SK-N-SH (cell line): ENCODE results near the gene PTPN23. TPM values are rescaled to one million over a fixed set of nuclear protein-coding genes. Genes with fewer than 3 reads are reported as not detected.

Experiments
- CTCF ChIA-PET: fragments of 300-600, 350-600 bp; formaldehyde crosslinking; extraction: SDS; loops from one replicate; lab custom pipeline; 2021; lab: Yijun Ruan, JAX
- POLR2A ChIA-PET: fragments of 350-600 bp; sonication (Branson Sonifier 250); formaldehyde crosslinking; extraction: SDS; loops from one replicate; lab custom pipeline; 2020; ENCODE audit warnings: antibody characterized with exemption, inconsistent platforms; lab: Yijun Ruan, JAX
- DNase-seq: peaks from one replicate; pipeline ENCODE4 v3.0.0; 2012
- H2AFZ ChIP-seq: fragments of 200-600 bp; sonication (generic); 2 replicates; pipeline ENCODE4 v1.8.1; 2016; ENCODE audit warnings: antibody characterized with exemption, mild to moderate bottlenecking, low read depth
- H3F3A ChIP-seq: fragments of 200-600 bp; sonication (generic); replicated peaks from 2 replicates; pipeline ENCODE3; 2016; ENCODE audit warnings: antibody characterized with exemption, mild to moderate bottlenecking; ENCODE audit not compliant: insufficient read depth
- H3K27ac ChIP-seq, 2 experiments: fragments of 200-500 bp in 1 of 2; fragments of 200-600 bp in 1 of 2; sonication (Bioruptor generic) in 1 of 2; sonication (generic), shearing (Covaris generic) in 1 of 2; 2 replicates each; pipeline versions ENCODE4 v1.5.1 to v1.6.1; 2014 to 2016; ENCODE audit warnings: low read depth in 2 of 2, inconsistent platforms in 1 of 2, low read length in 1 of 2, mild to moderate bottlenecking in 1 of 2, mixed read lengths in 1 of 2
- H3K27me3 ChIP-seq: fragments of 200-600 bp; sonication (generic), shearing (Covaris generic); 2 replicates; pipeline ENCODE4 v1.6.1; 2016; ENCODE audit warnings: mixed run types; ENCODE audit not compliant: insufficient read depth
- H3K36me3 ChIP-seq, 2 experiments: fragments of 200-500 bp in 1 of 2; fragments of 200-600 bp in 1 of 2; sonication (Bioruptor generic) in 1 of 2; sonication (generic) in 1 of 2; replicated peaks in 1 of 2; 2 replicates each; pipeline versions ENCODE3 to v1.5.1; 2014 to 2016; ENCODE audit warnings: low read length in 1 of 2, mild to moderate bottlenecking in 1 of 2; ENCODE audit not compliant: insufficient read depth in 2 of 2, control insufficient read depth in 1 of 2
- H3K4me1 ChIP-seq, 2 experiments: fragments of 200-500 bp in 1 of 2; fragments of 200-600 bp in 1 of 2; sonication (Bioruptor generic) in 1 of 2; sonication (generic), shearing (Covaris generic) in 1 of 2; 2 replicates each; pipeline versions ENCODE4 v1.5.1 to v1.6.1; 2014 to 2016; ENCODE audit warnings: low read depth in 1 of 2, low read length in 1 of 2, mixed run types in 1 of 2; ENCODE audit not compliant: insufficient read depth in 2 of 2, control insufficient read depth in 1 of 2
- H3K4me2 ChIP-seq: fragments of 200-600 bp; sonication (generic), shearing (Covaris generic); 2 replicates; pipeline ENCODE4 v1.6.1; 2017; ENCODE audit warnings: mixed run types
- H3K4me3 ChIP-seq, 2 experiments: fragments of 200-500 bp in 1 of 2; fragments of 200-600 bp in 1 of 2; sonication (Bioruptor generic) in 1 of 2; sonication (generic), shearing (Covaris generic) in 1 of 2; 2 replicates each; pipeline versions ENCODE4 v1.5.1 to v1.8.1; 2014 to 2016; ENCODE audit warnings: low read depth in 2 of 2, inconsistent platforms in 1 of 2, low read length in 1 of 2, mild to moderate bottlenecking in 1 of 2, mixed read lengths in 1 of 2, moderate library complexity in 1 of 2
- H3K79me2 ChIP-seq: fragments of 200-600 bp; sonication (generic); 2 replicates; pipeline ENCODE4 v1.8.1; 2017; ENCODE audit warnings: mild to moderate bottlenecking; ENCODE audit not compliant: insufficient read depth
- H3K9ac ChIP-seq: fragments of 200-600 bp; sonication (generic); 2 replicates; pipeline ENCODE4 v1.6.1; 2017; ENCODE audit warnings: mixed run types
- H3K9me2 ChIP-seq: fragments of 200-600 bp; sonication (generic); 2 replicates; pipeline ENCODE4 v1.6.1; 2017; ENCODE audit warnings: mixed run types
- H3K9me3 ChIP-seq: fragments of 200-600 bp; sonication (generic); 2 replicates; pipeline ENCODE4 v1.6.1; 2017; ENCODE audit warnings: mixed run types, mild to moderate bottlenecking, moderate library complexity
- H4K20me1 ChIP-seq: fragments of 200-600 bp; sonication (generic); 2 replicates; pipeline ENCODE4 v1.6.1; 2017; ENCODE audit warnings: mild to moderate bottlenecking, mixed run types; ENCODE audit not compliant: insufficient read depth
- EP300 ChIP-seq, 2 experiments: IDR thresholded peaks; 2 replicates each; pipeline versions ENCODE4 v1.4.0 to v1.6.1; 2012; ENCODE audit warnings: borderline replicate concordance in 1 of 2, low read depth in 1 of 2, low read length in 1 of 2
- FOSL2 ChIP-seq: IDR thresholded peaks from 2 replicates; pipeline ENCODE4 v1.4.0; 2012; ENCODE audit warnings: low read depth, mild to moderate bottlenecking, moderate library complexity, borderline replicate concordance
- FOXJ3 ChIP-seq: sonication (generic); formaldehyde crosslinking; IDR thresholded peaks from 2 replicates; pipeline ENCODE4 v1.5.1; 2020; ENCODE audit warnings: mild to moderate bottlenecking, missing genetic modification reagents
- GATA2 ChIP-seq: sonication (generic); formaldehyde crosslinking; IDR thresholded peaks from 2 replicates; pipeline ENCODE4 v1.5.0; 2020; ENCODE audit warnings: mild to moderate bottlenecking, missing genetic modification reagents
- IRF3 ChIP-seq: fragments of 150-350 bp; IDR thresholded peaks from 2 replicates; pipeline ENCODE4 v1.6.1; 2016; ENCODE audit warnings: mild to moderate bottlenecking, low read depth, low read length
- JUND ChIP-seq: IDR thresholded peaks from 2 replicates; pipeline ENCODE4 v1.4.0; 2012
- NFIC ChIP-seq: IDR thresholded peaks from 2 replicates; pipeline ENCODE4 v1.4.0; 2012; ENCODE audit warnings: borderline replicate concordance
- NRF1 ChIP-seq: IDR thresholded peaks from 2 replicates; pipeline ENCODE4 v1.6.1; 2012; ENCODE audit warnings: low read depth, mild to moderate bottlenecking, low read length
- POLR2AphosphoS5 ChIP-seq: IDR thresholded peaks from 2 replicates; pipeline ENCODE4 v1.6.1; 2012; ENCODE audit warnings: low read depth, low read length
- RAD21 ChIP-seq: IDR thresholded peaks from 2 replicates; pipeline ENCODE4 v1.6.1; 2012; ENCODE audit warnings: mild to moderate bottlenecking, low read length
- RCOR1 ChIP-seq: fragments of 150-350 bp; IDR thresholded peaks from 2 replicates; pipeline ENCODE4 v1.6.1; 2017; ENCODE audit warnings: antibody characterized with exemption, low read length
- REST ChIP-seq: IDR thresholded peaks from 2 replicates; pipeline ENCODE4 v1.6.1; 2012; ENCODE audit warnings: mild to moderate bottlenecking, low read depth, low read length, moderate library complexity
- RFX5 ChIP-seq: IDR thresholded peaks from 2 replicates; pipeline ENCODE4 v1.6.1; 2012; ENCODE audit warnings: mild to moderate bottlenecking, improper control_type of control experiment, low read length
- RXRA ChIP-seq: IDR thresholded peaks from 2 replicates; pipeline ENCODE4 v1.4.0; 2012; ENCODE audit warnings: low read depth, mild to moderate bottlenecking, borderline replicate concordance
- SMC3 ChIP-seq: IDR thresholded peaks from 2 replicates; pipeline ENCODE4 v1.6.1; 2012; ENCODE audit warnings: low read depth, low read length, improper control_type of control experiment
- TCF12 ChIP-seq: IDR thresholded peaks from 2 replicates; pipeline ENCODE4 v1.4.0; 2012
- USF1 ChIP-seq: IDR thresholded peaks from 2 replicates; pipeline ENCODE4 v1.4.0; 2012; ENCODE audit warnings: low read depth, borderline replicate concordance
- YY1 ChIP-seq: IDR thresholded peaks from 2 replicates; pipeline ENCODE4 v1.4.0; 2012; ENCODE audit warnings: low read depth, mild to moderate bottlenecking
- WGBS: methylation state at CpG from one replicate; pipeline ENCODE4 v1.1.6; 2017; ENCODE audit warnings: low lambda C conversion rate; 5-methylcytosine and 5-hydroxymethylcytosine counted together
- polyA plus RNA-seq, 3 experiments: library from polyadenylated mRNA; depleted of rRNA; stranded (reverse); fragments of >200 nt; gene quantifications; 2 replicates each; pipeline ENCODE4 v1.2.3, GENCODE V29; 2012

The PTPN23 gene
- polyA plus RNA-seq, 1 of the 3 experiments (the other 2 are of a cell fraction), result 10.9 TPM

GRCh38 chr3:47441796-47442551 lies 61.2 kb downstream of the PTPN23 start:
- H3K9me2 ChIP-seq, result no peaks in the 10 kb centered on the region
- H3K27ac ChIP-seq, result no peak overlapping the region
- 97% methylated on average over 4 of the region's 4 CpGs for WGBS
- CTCF ChIA-PET, result interaction anchor here (0.7 to 3.1 kb wide), 3 partner anchors 13 to 21 kb away, joined by 3 to 12 read pairs (median 3); no protein-coding TSS in a partner anchor
- TF ChIP-seq RFX5 (no peak), IRF3 (no peak), REST (no peak), USF1 (no peak), RCOR1 (no peak), EP300 (IDR thresholded peaks at IDR 0.05; ENCODE audit: borderline replicate concordance in 1 of 2, low read depth in 1 of 2, low read length in 1 of 2) (no peak), POLR2AphosphoS5 (no peak), YY1 (no peak), TCF12 (no peak), SMC3 (no peak), RXRA (no peak), RAD21 (no peak), FOSL2 (no peak), GATA2 (no peak), JUND (no peak), FOXJ3 (CRISPR knock-in tag) (no peak), NRF1 (no peak), NFIC (no peak)
- no peaks in the 10 kb centered on the region for H3F3A ChIP-seq
- no peaks in the 10 kb centered on the region for H3K27me3 ChIP-seq
- H3K79me2 ChIP-seq, result peaks cover 34% of the 10 kb centered on the region
- POLR2A ChIA-PET, result no interaction called here
- no peak overlapping the region for H3K4me3 ChIP-seq
- peaks cover 0 to 26% of the 10 kb centered on the region in 2 experiments for H3K36me3 ChIP-seq
- H2AFZ ChIP-seq, result no peak overlapping the region
- H3K9me3 ChIP-seq, result no peaks in the 10 kb centered on the region
- no peak for DNase-seq
- H3K4me1 ChIP-seq, result no peaks in the 10 kb centered on the region; a peak in 1 of 4 replicates
- no peak overlapping the region for H3K4me2 ChIP-seq
- H3K9ac ChIP-seq, result no peak overlapping the region
- no peaks in the 10 kb centered on the region for H4K20me1 ChIP-seq
